ENCODE results near the gene PCDHB12.
"Not testable (repeated sequence)": the region's sequence is repeated elsewhere in the genome, so short reads cannot be mapped to it uniquely, and the experiment has no call there.

The PCDHB12 gene

GRCh38 chr5:141186897-141187512 is 21.5 kb upstream of the PCDHB12 start, which contains the start of gene PCDHB9:
Gene PCDHB9 (plus strand): TSS chr5:141187161. CDS start chr5:141187319, 158 bp downstream.
- H3K9ac ChIP-seq (ENCODE audit: low read depth, low read length), result no peak within 1 kb of the TSS
- H3K36me3 ChIP-seq (ENCODE audit: insufficient read depth, low read length), result no peaks in the 10 kb centered on the region
- H3K4me2 ChIP-seq (ENCODE audit: low read length), result peak within 1 kb of the TSS; percentile 52
- no peaks in the 10 kb centered on the region for H3K4me1 ChIP-seq (ENCODE audit: control insufficient read depth, insufficient read depth, low read length)
- H3K9me3 ChIP-seq (replicated peaks; ENCODE audit: low read length), result no peaks in the 10 kb centered on the region
- H3K27me3 ChIP-seq (ENCODE audit: control insufficient read depth, insufficient read depth, low read length), result no peaks in the 10 kb centered on the region
- H3K4me3 ChIP-seq (ENCODE audit: low read length), result peak within 1 kb of the TSS; percentile 55

- not testable (repeated sequence) for H3K36me3 ChIP-seq (ENCODE audit: insufficient read depth, low read length); H3K9ac ChIP-seq (ENCODE audit: low read depth, low read length); H3K9me3 ChIP-seq (replicated peaks; ENCODE audit: low read length); H3K4me2 ChIP-seq (ENCODE audit: low read length); H3K4me1 ChIP-seq (ENCODE audit: control insufficient read depth, insufficient read depth, low read length); H3K27me3 ChIP-seq (ENCODE audit: control insufficient read depth, insufficient read depth, low read length); H3K4me3 ChIP-seq (ENCODE audit: low read length)
These were observed 19.8 kb upstream of the PCDHB12 start for GRCh38 chr5:141188682-141189081.

GRCh38 chr5:141189131-141189530 is 19.4 kb upstream of the PCDHB12 start:
- H3K9ac ChIP-seq (ENCODE audit: low read depth, low read length); H3K36me3 ChIP-seq (ENCODE audit: insufficient read depth, low read length); H3K4me2 ChIP-seq (ENCODE audit: low read length); H3K4me3 ChIP-seq (ENCODE audit: low read length); H3K9me3 ChIP-seq (replicated peaks; ENCODE audit: low read length); H3K4me1 ChIP-seq (ENCODE audit: control insufficient read depth, insufficient read depth, low read length); H3K27me3 ChIP-seq (ENCODE audit: control insufficient read depth, insufficient read depth, low read length): not testable (repeated sequence)

- no peak within 1 kb of the TSS for H3K9ac ChIP-seq (ENCODE audit: low read depth, low read length)
- no peak within 1 kb of the TSS for H3K4me3 ChIP-seq (ENCODE audit: low read length)
- no peaks in the 10 kb centered on the region for H3K4me1 ChIP-seq (ENCODE audit: control insufficient read depth, insufficient read depth, low read length)
- peak within 1 kb of the TSS; percentile 34 for H3K4me2 ChIP-seq (ENCODE audit: low read length)
- no peaks in the 10 kb centered on the region for H3K36me3 ChIP-seq (ENCODE audit: insufficient read depth, low read length)
- H3K27me3 ChIP-seq (ENCODE audit: control insufficient read depth, insufficient read depth, low read length), result no peaks in the 10 kb centered on the region
- no peaks in the 10 kb centered on the region for H3K9me3 ChIP-seq (replicated peaks; ENCODE audit: low read length)
These were observed 16.3 kb upstream of the PCDHB12 start, which contains the start of gene PCDHB10 for GRCh38 chr5:141192110-141192725. Gene PCDHB10 (plus strand): TSS chr5:141192353. CDS start chr5:141192553, 200 bp downstream.

- not testable (repeated sequence) for H3K4me1 ChIP-seq (ENCODE audit: control insufficient read depth, insufficient read depth, low read length); H3K9me3 ChIP-seq (replicated peaks; ENCODE audit: low read length); H3K4me2 ChIP-seq (ENCODE audit: low read length); H3K9ac ChIP-seq (ENCODE audit: low read depth, low read length); H3K36me3 ChIP-seq (ENCODE audit: insufficient read depth, low read length); H3K4me3 ChIP-seq (ENCODE audit: low read length); H3K27me3 ChIP-seq (ENCODE audit: control insufficient read depth, insufficient read depth, low read length)
These were observed 14.2 kb upstream of the PCDHB12 start for GRCh38 chr5:141194332-141194731.

- H3K36me3 ChIP-seq (ENCODE audit: insufficient read depth, low read length), result no peaks in the 10 kb centered on the region
- H3K4me1 ChIP-seq (ENCODE audit: control insufficient read depth, insufficient read depth, low read length), result no peaks in the 10 kb centered on the region
- H3K9ac ChIP-seq (ENCODE audit: low read depth, low read length), result no peak overlapping the region
- H3K9me3 ChIP-seq (replicated peaks; ENCODE audit: low read length), result no peaks in the 10 kb centered on the region
- no peak overlapping the region for H3K4me2 ChIP-seq (ENCODE audit: low read length)
- H3K4me3 ChIP-seq (ENCODE audit: low read length), result no peak overlapping the region
- H3K27me3 ChIP-seq (ENCODE audit: control insufficient read depth, insufficient read depth, low read length), result no peaks in the 10 kb centered on the region
These were observed 12.2 kb upstream of the PCDHB12 start for GRCh38 chr5:141196363-141196762.

GRCh38 chr5:141199359-141200235 is 8.9 kb upstream of the PCDHB12 start, which contains the start of gene PCDHB11:
Gene PCDHB11 (plus strand): TSS chr5:141199627. CDS start chr5:141199775, 148 bp downstream.
- Histone ChIP-seq H3K4me3 (ENCODE audit: low read length) (peak within 1 kb of the TSS; percentile 45), H3K4me1 (ENCODE audit: control insufficient read depth, insufficient read depth, low read length) (no peaks in the 10 kb centered on the region), H3K4me2 (ENCODE audit: low read length) (no peak within 1 kb of the TSS), H3K9ac (ENCODE audit: low read depth, low read length) (no peak within 1 kb of the TSS), H3K27me3 (ENCODE audit: control insufficient read depth, insufficient read depth, low read length) (no peaks in the 10 kb centered on the region), H3K9me3 (replicated peaks; ENCODE audit: low read length) (no peaks in the 10 kb centered on the region), H3K36me3 (ENCODE audit: insufficient read depth, low read length) (no peaks in the 10 kb centered on the region)

GRCh38 chr5:141201126-141201525 is 7.4 kb upstream of the PCDHB12 start:
- H3K9me3 ChIP-seq (replicated peaks; ENCODE audit: low read length); H3K36me3 ChIP-seq (ENCODE audit: insufficient read depth, low read length): not testable (repeated sequence)

GRCh38 chr5:141201646-141202045 is 6.9 kb upstream of the PCDHB12 start:
- H3K36me3 ChIP-seq (ENCODE audit: insufficient read depth, low read length); H3K4me2 ChIP-seq (ENCODE audit: low read length): not testable (repeated sequence)

More at GRCh38 chr5:141201126-141201525, 7.4 kb upstream of the PCDHB12 start:
- not testable (repeated sequence) for H3K4me2 ChIP-seq (ENCODE audit: low read length); H3K27me3 ChIP-seq (ENCODE audit: control insufficient read depth, insufficient read depth, low read length); H3K4me1 ChIP-seq (ENCODE audit: control insufficient read depth, insufficient read depth, low read length); H3K4me3 ChIP-seq (ENCODE audit: low read length); H3K9ac ChIP-seq (ENCODE audit: low read depth, low read length)

GRCh38 chr5:141210281-141210680 is 1.8 kb downstream of the PCDHB12 start:
- not testable (repeated sequence) for H3K4me2 ChIP-seq (ENCODE audit: low read length); H3K9me3 ChIP-seq (replicated peaks; ENCODE audit: low read length); H3K27me3 ChIP-seq (ENCODE audit: control insufficient read depth, insufficient read depth, low read length); H3K4me1 ChIP-seq (ENCODE audit: control insufficient read depth, insufficient read depth, low read length); H3K4me3 ChIP-seq (ENCODE audit: low read length); H3K36me3 ChIP-seq (ENCODE audit: insufficient read depth, low read length); H3K9ac ChIP-seq (ENCODE audit: low read depth, low read length)

More at GRCh38 chr5:141201646-141202045, 6.9 kb upstream of the PCDHB12 start:
- H3K9ac ChIP-seq (ENCODE audit: low read depth, low read length); H3K27me3 ChIP-seq (ENCODE audit: control insufficient read depth, insufficient read depth, low read length); H3K4me1 ChIP-seq (ENCODE audit: control insufficient read depth, insufficient read depth, low read length); H3K4me3 ChIP-seq (ENCODE audit: low read length); H3K9me3 ChIP-seq (replicated peaks; ENCODE audit: low read length): not testable (repeated sequence)

GRCh38 chr5:141210849-141211248 is 2.3 kb downstream of the PCDHB12 start:
- H3K27me3 ChIP-seq (ENCODE audit: control insufficient read depth, insufficient read depth, low read length); H3K9ac ChIP-seq (ENCODE audit: low read depth, low read length); H3K9me3 ChIP-seq (replicated peaks; ENCODE audit: low read length); H3K4me3 ChIP-seq (ENCODE audit: low read length); H3K36me3 ChIP-seq (ENCODE audit: insufficient read depth, low read length); H3K4me1 ChIP-seq (ENCODE audit: control insufficient read depth, insufficient read depth, low read length); H3K4me2 ChIP-seq (ENCODE audit: low read length): not testable (repeated sequence)

Measured in skeletal muscle satellite cell (primary cell).